GM18909 (cell line): Measurements from ENCODE around the gene TBL1XR1.
"Not testable (repeated sequence)": the region's sequence is repeated elsewhere in the genome, so short reads cannot be mapped to it uniquely, and the experiment has no call there.

ENCODE experiments used
- ATAC-seq: cut with Tn5 transposase; IDR thresholded peaks from one replicate; pipeline ENCODE4 v1.9.1; 2021; ENCODE audit warnings: mild to moderate bottlenecking; ENCODE audit not compliant: unreplicated experiment, poor library complexity

The TBL1XR1 gene

GRCh38 chr3:177186306-177186705 lies 11.0 kb downstream of the TBL1XR1 start:
- no peak for ATAC-seq

- ATAC-seq, result peak; percentile 35
These were observed 12.2 kb downstream of the TBL1XR1 start for GRCh38 chr3:177185035-177185574.

- ATAC-seq, result peak; percentile 89
These were observed 12.7 kb downstream of the TBL1XR1 start for GRCh38 chr3:177184602-177185001.

- ATAC-seq, result no peak
These were observed 14.9 kb downstream of the TBL1XR1 start for GRCh38 chr3:177182352-177182751.

GRCh38 chr3:177181418-177181817 lies 15.9 kb downstream of the TBL1XR1 start:
- ATAC-seq, result no peak

- ATAC-seq, result no peak
These were observed 16.8 kb downstream of the TBL1XR1 start for GRCh38 chr3:177180506-177180905.

- no peak for ATAC-seq
These were observed 17.8 kb downstream of the TBL1XR1 start for GRCh38 chr3:177179281-177180067.

- ATAC-seq, result no peak
These were observed 19.5 kb downstream of the TBL1XR1 start for GRCh38 chr3:177177749-177178221.

- ATAC-seq, result no peak
These were observed 22.6 kb downstream of the TBL1XR1 start for GRCh38 chr3:177174607-177175170.

GRCh38 chr3:177169936-177170722 lies 27.2 kb downstream of the TBL1XR1 start:
- no peak for ATAC-seq

- no peak for ATAC-seq
These were observed 28.9 kb downstream of the TBL1XR1 start for GRCh38 chr3:177168431-177168830.

- ATAC-seq, result no peak
These were observed 34.5 kb downstream of the TBL1XR1 start for GRCh38 chr3:177162742-177163141.

GRCh38 chr3:177161603-177162002 lies 35.7 kb downstream of the TBL1XR1 start:
- not testable (repeated sequence) for ATAC-seq

GRCh38 chr3:177158461-177158860 lies 38.8 kb downstream of the TBL1XR1 start:
- no peak for ATAC-seq

GRCh38 chr3:177157492-177157891 lies 39.8 kb downstream of the TBL1XR1 start:
- ATAC-seq, result no peak

GRCh38 chr3:177154733-177155132 lies 42.5 kb downstream of the TBL1XR1 start:
- no peak for ATAC-seq

- peak; percentile 76 for ATAC-seq
These were observed 46.2 kb downstream of the TBL1XR1 start for GRCh38 chr3:177150970-177151627.

- peak; percentile 5 for ATAC-seq
These were observed 46.9 kb downstream of the TBL1XR1 start for GRCh38 chr3:177150218-177150916.

- no peak for ATAC-seq
These were observed 48.2 kb downstream of the TBL1XR1 start for GRCh38 chr3:177149106-177149505.

- ATAC-seq, result no peak
These were observed 49.5 kb downstream of the TBL1XR1 start for GRCh38 chr3:177147790-177148189.
